Body of pancreas (tissue), 4 donors: ENCODE measurements around the gene EYS.

Experiments
- CTCF ChIP-seq, 7 experiments: fragments of 450-650 bp in 4 of 7; fragments of 200-600 bp in 3 of 7; sonication (generic) in 3 of 7; IDR thresholded peaks; one replicate each; pipeline ENCODE4 v1.5.1; 2016 to 2019; ENCODE audit warnings: antibody characterized with exemption in 7 of 7
- POLR2A ChIP-seq, 3 donors: fragments of 450-650 bp; IDR thresholded peaks; one replicate each; pipeline ENCODE4 v1.6.1; 2016; ENCODE audit warnings: antibody characterized with exemption in 3 of 3, mild to moderate bottlenecking in 2 of 3

GRCh38 chr6:64404396-64404795 is 1302.6 kb downstream of the EYS start:
- TF ChIP-seq CTCF (IDR thresholded peaks at IDR 0.05): no peak
- no peak for TF ChIP-seq POLR2A (IDR thresholded peaks at IDR 0.05)
